Nucleus accumbens (tissue), 56 donors: ENCODE results near the gene LRRN3.
"Not testable (repeated sequence)": the region's sequence is repeated elsewhere in the genome, so short reads cannot be mapped to it uniquely, and the experiment has no call there.

Experiments
- DNase-seq, 56 donors: peaks; one replicate each; lab custom pipeline; 2025; lab: John Stamatoyannopoulos, UW

The LRRN3 gene

GRCh38 chr7:111090846-111091245 lies at the start of gene LRRN3:
LRRN3 (plus strand) TSS chr7:111091127; CDS start chr7:111122773, 31,646 bp downstream.
- peak in 55 of 56 donors; percentile 4 to 92 (median 62) for DNase-seq

- no peak for DNase-seq
These were observed 49.4 kb upstream of the LRRN3 start for GRCh38 chr7:111041577-111041976.

GRCh38 chr7:111042842-111043241 lies 48.1 kb upstream of the LRRN3 start:
- DNase-seq, result no peak

GRCh38 chr7:111043561-111043960 lies 47.4 kb upstream of the LRRN3 start:
- no peak for DNase-seq

- DNase-seq, result no peak
These were observed 45.5 kb upstream of the LRRN3 start for GRCh38 chr7:111045449-111045848.

GRCh38 chr7:111047595-111047994 lies 43.3 kb upstream of the LRRN3 start:
- no peak for DNase-seq

GRCh38 chr7:111049971-111050680 lies 40.8 kb upstream of the LRRN3 start:
- no peak for DNase-seq

- no peak for DNase-seq
These were observed 40.0 kb upstream of the LRRN3 start for GRCh38 chr7:111050875-111051416.

- DNase-seq, result no peak
These were observed 39.1 kb upstream of the LRRN3 start for GRCh38 chr7:111051832-111052231.

GRCh38 chr7:111053035-111053434 lies 37.9 kb upstream of the LRRN3 start:
- DNase-seq, result no peak

GRCh38 chr7:111056371-111056770 lies 34.6 kb upstream of the LRRN3 start:
- no peak for DNase-seq

GRCh38 chr7:111057066-111057465 lies 33.9 kb upstream of the LRRN3 start:
- no peak for DNase-seq

- no peak for DNase-seq
These were observed 31.1 kb upstream of the LRRN3 start for GRCh38 chr7:111059833-111060232.

- DNase-seq, result no peak
These were observed 27.8 kb upstream of the LRRN3 start for GRCh38 chr7:111063166-111063565.

GRCh38 chr7:111067251-111067650 lies 23.7 kb upstream of the LRRN3 start:
- DNase-seq, result no peak

- no peak for DNase-seq
These were observed 23.2 kb upstream of the LRRN3 start for GRCh38 chr7:111067682-111068081.

- no peak for DNase-seq
These were observed 22.3 kb upstream of the LRRN3 start for GRCh38 chr7:111068618-111069017.

GRCh38 chr7:111071556-111071955 lies 19.4 kb upstream of the LRRN3 start:
- DNase-seq, result no peak

- DNase-seq, result not testable (repeated sequence)
These were observed 18.3 kb upstream of the LRRN3 start for GRCh38 chr7:111072658-111073057.

GRCh38 chr7:111074071-111074747 lies 16.7 kb upstream of the LRRN3 start:
- no peak for DNase-seq

GRCh38 chr7:111074748-111075146 lies 16.2 kb upstream of the LRRN3 start:
- no peak for DNase-seq

GRCh38 chr7:111075498-111075897 lies 15.4 kb upstream of the LRRN3 start:
- DNase-seq, result no peak
